HG03521 (cell line): Measurements from ENCODE around the gene GNAQ.

Source experiments
- ATAC-seq: cut with Tn5 transposase; IDR thresholded peaks from one replicate; pipeline ENCODE4 v1.9.1; 2021; ENCODE audit warnings: mild to moderate bottlenecking, moderate library complexity; ENCODE audit not compliant: unreplicated experiment

GNAQ gene

DNA sequence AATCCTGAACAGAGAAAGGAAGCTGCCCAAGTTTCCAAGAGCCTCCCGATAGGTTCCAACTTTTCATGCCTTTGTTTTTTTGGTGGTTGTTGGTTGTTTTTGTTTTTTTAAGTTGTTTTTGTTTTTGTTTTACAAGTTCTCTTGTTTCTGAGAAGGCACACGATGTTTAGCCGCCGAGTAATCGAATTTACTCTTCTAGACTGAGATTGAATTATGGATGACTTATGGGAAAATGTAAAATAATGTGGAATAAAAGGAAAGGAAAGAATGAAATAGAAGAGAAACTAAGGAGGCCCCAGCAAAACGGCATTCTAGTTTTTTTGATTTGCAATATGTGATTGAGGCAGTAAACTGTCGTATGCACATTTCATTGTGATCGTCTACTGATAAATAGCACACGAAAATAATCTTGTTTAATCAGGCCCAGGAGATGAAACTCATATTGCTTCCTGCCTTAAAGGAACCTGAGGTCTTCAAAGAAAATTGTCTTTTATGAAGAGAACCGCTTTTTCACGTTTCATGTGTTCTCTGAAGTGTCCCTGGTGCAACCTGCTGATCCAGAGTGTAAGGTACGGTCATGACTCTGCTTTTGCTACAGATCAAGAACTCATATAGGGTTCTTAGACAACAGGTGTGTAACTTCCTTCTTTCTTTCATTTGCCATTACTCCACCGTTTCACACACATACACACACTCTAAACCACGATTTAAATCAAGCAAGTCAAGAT, 1.3 kb upstream of the GNAQ start:
- no peak for ATAC-seq

DNA sequence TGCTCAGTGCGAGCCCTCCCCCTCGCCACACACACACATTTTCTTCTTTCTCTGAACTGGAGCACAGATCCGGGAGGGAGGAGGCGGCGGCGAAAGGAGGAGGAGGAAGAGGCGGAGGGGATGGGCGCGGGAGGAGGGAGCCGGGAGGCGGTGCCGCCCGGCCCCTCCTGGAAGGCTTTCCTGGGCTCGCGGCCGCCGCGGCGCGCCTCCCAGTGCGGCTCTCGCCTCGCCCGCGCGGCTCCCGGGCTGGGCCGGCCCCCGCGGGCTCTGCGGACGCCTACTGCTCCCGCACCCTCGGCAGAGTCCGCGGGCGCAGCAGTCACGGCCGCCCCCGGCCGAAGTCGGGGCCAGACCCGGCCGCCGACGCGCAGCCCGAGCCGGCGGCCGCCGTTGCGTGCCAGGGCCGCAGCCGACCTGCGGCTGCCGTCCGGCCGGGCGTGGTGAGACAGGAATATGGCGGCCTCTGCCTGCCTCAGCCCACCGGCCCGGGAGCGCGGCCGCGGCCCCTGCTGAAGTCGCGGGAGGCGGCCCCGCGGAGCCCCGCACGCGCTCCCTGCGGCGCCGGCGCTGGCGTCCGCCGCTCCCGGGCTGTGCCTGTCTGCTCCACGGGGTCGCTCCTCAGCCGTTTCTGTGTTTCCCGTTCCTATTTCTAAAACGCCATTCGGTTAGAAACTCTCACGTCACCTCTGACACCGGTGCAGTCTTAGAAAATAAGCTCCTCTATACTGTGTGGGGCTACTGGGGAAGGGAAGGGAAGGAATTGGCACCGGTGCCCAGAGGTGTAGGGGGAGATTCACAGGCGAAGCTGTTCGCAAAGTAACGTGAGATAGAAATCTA, 500 bp upstream of the GNAQ start:
- ATAC-seq, result no peak

DNA sequence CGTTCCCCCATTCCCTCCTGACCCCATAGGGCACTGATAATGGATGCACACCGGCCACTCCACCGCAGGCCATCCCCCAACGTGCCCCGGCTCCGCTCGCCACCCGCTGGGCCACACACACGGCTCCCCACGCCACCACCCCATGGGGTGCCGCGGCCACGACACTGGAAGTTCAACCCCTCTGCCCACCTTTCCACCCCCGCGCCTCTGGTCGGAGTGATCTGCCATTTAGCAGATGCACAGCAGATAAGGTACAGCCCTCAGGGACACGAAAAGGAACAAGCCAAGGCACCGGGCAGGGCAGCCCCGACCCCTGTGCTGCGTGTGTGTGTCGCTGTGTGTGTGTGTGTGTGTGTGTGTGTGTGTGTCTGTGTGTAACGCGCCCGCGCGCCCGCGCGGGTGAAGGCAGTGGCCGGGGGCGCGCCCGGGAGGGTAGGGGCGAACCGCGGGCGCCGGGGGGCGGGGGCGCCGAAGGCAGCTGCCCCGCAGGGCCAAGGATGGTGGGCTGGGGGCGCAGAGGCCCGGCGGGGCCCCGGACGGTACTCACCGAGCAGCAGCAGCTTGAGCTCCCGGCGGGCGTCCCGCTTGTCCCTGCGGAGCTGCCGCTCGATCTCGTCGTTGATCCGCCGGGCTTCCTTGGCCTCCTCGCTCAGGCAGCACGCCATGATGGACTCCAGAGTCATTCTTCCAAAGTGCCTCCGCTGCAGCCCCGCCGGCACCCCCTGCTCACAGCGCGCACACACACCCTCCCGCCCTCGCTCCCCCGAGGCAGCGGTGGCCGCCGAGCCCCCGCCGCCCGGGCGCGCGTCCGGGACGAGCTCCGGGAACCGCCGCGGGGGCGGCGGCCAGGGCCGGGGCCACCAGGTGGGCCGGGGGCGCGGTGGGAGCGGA, 813 bp downstream of the GNAQ start:
- no peak for ATAC-seq

GRCh38 chr9:78030296-78030552, 1.4 kb downstream of the GNAQ start:
- no peak for ATAC-seq

DNA sequence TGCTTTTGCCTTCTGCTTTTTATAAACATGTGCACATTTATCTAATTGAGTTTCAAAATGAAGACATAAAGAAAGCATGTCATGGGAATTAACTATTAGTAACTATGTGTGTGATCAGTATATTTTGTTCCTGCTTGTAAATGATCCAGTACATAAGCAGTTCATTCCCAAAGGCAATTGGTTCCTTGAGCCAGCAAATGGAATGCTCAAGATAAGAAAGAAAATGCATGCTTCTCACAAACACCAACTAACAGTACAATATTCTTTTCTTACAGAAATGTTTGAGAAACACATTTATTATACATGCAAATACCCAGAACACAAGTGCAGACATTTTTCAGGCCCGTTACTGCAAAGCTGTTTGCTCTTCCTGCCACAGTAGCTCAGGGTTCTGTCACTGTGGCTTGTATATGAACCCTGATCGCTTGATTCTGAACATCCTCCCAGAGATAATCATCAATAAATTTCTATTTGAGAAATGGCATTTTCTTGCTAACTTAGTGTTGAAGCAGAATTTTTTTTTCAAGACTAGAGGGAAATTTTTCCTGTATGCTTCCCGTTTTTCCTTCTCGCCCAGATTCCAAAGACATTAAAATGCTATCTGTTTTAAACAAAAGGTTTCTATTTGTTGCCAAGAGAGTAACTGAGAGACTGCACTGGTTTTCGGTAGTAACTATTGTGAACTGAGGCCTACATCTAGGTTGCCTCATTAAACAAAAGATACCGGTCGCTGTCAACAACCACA, 1.9 kb downstream of the GNAQ start:
- ATAC-seq, result no peak

- ATAC-seq, result no peak
These were observed 2.7 kb downstream of the GNAQ start for GRCh38 chr9:78028926-78029325.

- ATAC-seq, result no peak
These were observed 4.7 kb downstream of the GNAQ start for GRCh38 chr9:78026947-78027346.

- no peak for ATAC-seq
These were observed 5.2 kb downstream of the GNAQ start for GRCh38 chr9:78026416-78026815.

GRCh38 chr9:78025186-78025585, 6.4 kb downstream of the GNAQ start:
- no peak for ATAC-seq

DNA sequence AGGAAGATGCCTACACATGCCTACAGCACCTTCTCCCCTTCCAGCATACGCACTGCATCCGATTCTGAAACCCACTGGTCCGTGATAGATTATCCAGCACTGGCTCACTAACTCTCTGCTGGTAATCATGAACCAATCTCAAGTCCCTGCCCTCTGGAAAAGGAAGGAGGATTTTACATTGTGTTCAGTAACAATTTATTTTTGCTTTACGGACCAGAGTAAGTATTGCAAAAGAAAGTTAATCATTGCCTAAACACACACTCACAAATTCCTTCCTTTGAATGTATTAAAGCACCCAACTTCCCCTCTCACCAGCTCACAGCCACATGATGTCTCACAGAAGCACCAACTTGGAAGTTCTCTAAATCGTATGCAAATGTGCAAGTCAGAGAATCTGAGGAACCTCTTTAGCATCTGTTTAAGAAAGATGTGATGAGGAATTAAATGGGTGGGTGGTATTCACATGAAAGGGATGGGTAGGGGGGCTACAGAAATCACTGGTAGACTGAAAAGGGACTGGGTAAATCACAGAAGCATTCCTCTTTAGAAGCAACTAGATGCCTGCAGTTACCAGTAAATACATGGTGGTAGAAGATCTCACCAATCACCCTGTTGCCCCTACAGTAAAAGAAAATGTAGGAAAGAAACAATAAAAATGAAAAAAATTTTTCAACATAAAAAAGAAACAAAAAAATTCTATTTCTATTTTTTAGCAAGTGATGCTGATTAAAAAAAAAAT, 8.4 kb downstream of the GNAQ start:
- no peak for ATAC-seq

DNA sequence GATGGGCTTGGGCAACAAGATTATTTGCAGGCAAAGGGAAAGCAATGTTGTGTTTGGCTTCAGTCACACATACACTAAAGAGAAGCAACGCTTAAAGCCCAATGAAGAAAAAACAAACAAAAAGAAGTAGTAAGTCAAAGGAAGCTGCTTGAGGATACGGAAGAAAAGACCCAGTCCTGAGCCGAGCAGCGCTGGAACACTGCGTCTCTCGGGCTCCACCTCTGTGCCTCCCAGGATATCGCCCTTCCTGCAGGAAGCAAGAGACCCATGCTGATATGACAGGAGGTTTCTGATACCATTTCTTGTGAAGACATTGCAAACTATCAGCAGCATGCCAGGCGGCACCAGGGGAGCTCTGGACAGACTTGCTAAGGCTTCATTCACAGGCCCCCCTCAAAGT, 9.9 kb downstream of the GNAQ start:
- no peak for ATAC-seq

DNA sequence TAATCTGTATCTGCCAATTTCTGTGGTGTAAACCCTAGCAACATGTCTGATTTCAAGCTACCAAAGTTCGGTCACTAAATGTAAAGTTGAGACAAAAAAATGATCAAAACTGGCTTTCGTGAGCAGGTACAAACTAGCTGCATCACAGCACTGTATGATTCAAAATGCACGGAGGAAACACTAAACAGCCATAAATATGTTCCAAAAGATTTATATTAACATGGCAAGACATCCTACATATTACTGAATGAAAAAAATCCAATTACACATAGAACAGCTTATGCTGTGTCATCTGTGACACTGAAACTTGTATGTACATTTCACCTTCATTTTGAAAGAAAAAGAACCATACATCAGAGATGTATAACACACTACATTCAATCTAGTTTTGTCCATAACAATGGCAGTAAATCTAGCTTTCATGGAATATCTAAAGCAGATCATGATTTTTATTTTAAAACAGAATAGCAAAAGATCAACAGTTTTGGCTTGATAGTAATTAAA, 14.4 kb downstream of the GNAQ start:
- ATAC-seq, result no peak

GRCh38 chr9:78015241-78015640, 16.4 kb downstream of the GNAQ start:
- no peak for ATAC-seq

DNA sequence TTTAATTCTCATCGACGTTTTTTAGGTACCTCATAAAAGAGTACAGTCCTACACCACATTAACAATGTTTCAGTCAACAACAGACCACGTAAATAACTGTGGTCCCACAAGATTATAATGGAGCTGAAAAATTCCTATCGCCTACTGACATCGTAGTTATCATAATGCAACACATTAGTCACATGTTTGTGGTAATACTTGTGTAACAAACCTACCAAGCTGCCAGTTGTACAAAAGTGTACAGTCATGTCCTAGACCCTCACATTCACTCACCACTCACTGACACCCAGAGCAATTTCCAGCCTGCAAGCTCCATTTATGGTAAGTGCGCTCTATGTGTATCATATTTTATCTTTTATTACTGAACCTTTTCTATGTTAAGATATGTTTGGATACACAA, 16.8 kb downstream of the GNAQ start:
- no peak for ATAC-seq

GRCh38 chr9:78013934-78014333, 17.7 kb downstream of the GNAQ start:
- no peak for ATAC-seq

DNA sequence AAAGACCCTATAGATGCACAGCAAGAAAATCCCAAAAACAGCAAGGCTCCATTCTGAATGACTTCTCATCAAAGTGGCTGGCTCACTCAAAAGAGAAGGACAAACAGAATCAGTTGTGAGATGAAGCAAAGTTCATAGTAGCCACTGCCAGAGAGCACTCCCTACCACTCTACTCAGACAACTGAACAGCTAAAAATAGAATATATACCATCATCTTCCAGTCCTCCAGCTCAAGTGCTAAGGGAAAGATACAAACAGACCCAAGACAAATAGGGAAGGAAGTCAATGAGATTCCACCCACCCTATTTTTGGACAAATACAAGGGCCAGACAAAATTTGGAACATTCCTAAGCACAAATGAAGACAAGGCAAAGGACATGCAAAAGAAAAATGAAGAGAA, 20.6 kb downstream of the GNAQ start:
- no peak for ATAC-seq

- no peak for ATAC-seq
These were observed 21.2 kb downstream of the GNAQ start for GRCh38 chr9:78010445-78010844.

DNA sequence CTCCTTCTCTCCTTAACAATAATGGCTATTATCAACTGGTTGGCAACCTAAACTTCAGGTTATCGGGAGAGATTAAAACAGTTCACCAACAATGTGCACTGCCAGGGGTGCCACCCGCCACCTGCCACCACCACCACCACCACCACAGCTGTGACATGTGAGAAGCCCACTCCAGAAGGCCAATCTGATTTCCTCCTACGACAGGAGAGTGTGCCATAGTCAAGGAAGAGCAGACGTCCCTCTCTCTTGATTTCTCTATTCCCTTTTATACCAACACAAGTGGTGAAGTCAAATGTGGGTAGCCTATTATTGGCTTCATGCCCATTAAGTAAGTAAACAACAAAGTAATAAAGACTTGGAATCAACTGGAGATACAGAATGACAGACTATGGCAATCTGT, 22.4 kb downstream of the GNAQ start:
- no peak for ATAC-seq

DNA sequence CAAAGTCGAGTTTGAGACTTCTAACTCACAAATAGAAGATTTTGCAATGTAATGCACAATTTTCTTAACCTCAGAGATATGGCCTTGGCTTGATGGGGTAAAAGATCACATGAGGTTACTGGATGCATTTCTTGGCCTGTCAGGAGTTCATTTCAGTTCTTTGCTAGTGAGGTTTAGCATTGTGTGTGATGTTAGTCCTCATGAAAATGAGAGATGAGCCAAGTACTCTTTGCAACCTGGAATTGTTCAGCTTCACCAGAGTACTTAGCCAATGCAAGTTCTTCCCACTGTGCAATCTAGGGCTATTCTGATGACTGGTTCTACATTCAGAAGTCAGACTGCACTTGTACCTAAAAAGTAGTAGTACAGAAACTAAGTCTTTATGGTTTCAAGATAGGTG, 24.9 kb downstream of the GNAQ start:
- ATAC-seq, result no peak
